Measurements from ENCODE around the gene SET. TPM values are rescaled to one million over a fixed set of nuclear protein-coding genes. Genes with fewer than 3 reads are reported as not detected.

The SET gene
- total RNA-seq, 1 donor from 2014 or later: 891 TPM

GRCh38 chr9:128732576-128732975, 43.6 kb downstream of the SET start:
- DNase-seq (ENCODE audit: low read depth, low spot score): no peak
- Mint-ChIP-seq H3K36me3 (ENCODE audit: low read depth) (peaks cover 3% of the 10 kb centered on the region), H3K4me3 (no peak overlapping the region), H3K27ac (ENCODE audit: unreplicated experiment) (no peak overlapping the region), H3K27me3 (ENCODE audit: low read depth) (no peaks in the 10 kb centered on the region), H3K4me1 (peaks cover 8% of the 10 kb centered on the region), H3K9me3 (no peaks in the 10 kb centered on the region)
- no peak for TF ChIP-seq CTCF (conservative IDR thresholded peaks at IDR 0.05)

- H3K36me3 Mint-ChIP-seq (ENCODE audit: low read depth): peaks cover 3% of the 10 kb centered on the region
- peak; percentile 84 for DNase-seq (ENCODE audit: low read depth, low spot score)
- no peaks in the 10 kb centered on the region for H3K9me3 Mint-ChIP-seq
- H3K27ac Mint-ChIP-seq (ENCODE audit: unreplicated experiment): peak overlapping the region; percentile 88
- H3K4me1 Mint-ChIP-seq: peaks cover 8% of the 10 kb centered on the region
- TF ChIP-seq CTCF (conservative IDR thresholded peaks at IDR 0.05): peak; percentile 78
- H3K4me3 Mint-ChIP-seq: peak overlapping the region; percentile 61
- H3K27me3 Mint-ChIP-seq (ENCODE audit: low read depth): no peaks in the 10 kb centered on the region
Measured at GRCh38 chr9:128733256-128733655, 44.2 kb downstream of the SET start.

- Mint-ChIP-seq H3K27ac (ENCODE audit: unreplicated experiment) (peak overlapping the region; percentile 89), H3K36me3 (ENCODE audit: low read depth) (peaks cover 3% of the 10 kb centered on the region), H3K9me3 (no peaks in the 10 kb centered on the region), H3K4me3 (no peak overlapping the region), H3K4me1 (peaks cover 8% of the 10 kb centered on the region), H3K27me3 (ENCODE audit: low read depth) (no peaks in the 10 kb centered on the region)
- DNase-seq (ENCODE audit: low read depth, low spot score): no peak
- TF ChIP-seq CTCF (conservative IDR thresholded peaks at IDR 0.05): no peak
Measured at GRCh38 chr9:128735373-128735772, 46.4 kb downstream of the SET start.

GRCh38 chr9:128742401-128742800, 53.4 kb downstream of the SET start:
- Mint-ChIP-seq H3K4me1 (no peaks in the 10 kb centered on the region), H3K27me3 (ENCODE audit: low read depth) (no peaks in the 10 kb centered on the region), H3K36me3 (ENCODE audit: low read depth) (no peaks in the 10 kb centered on the region), H3K9me3 (no peaks in the 10 kb centered on the region), H3K27ac (ENCODE audit: unreplicated experiment) (peak overlapping the region; percentile 67), H3K4me3 (no peak overlapping the region)
- TF ChIP-seq CTCF (conservative IDR thresholded peaks at IDR 0.05): no peak
- no peak for DNase-seq (ENCODE audit: low read depth, low spot score)

- DNase-seq (ENCODE audit: low read depth, low spot score): no peak
- no peak overlapping the region for H3K4me3 Mint-ChIP-seq
- H3K9me3 Mint-ChIP-seq: no peaks in the 10 kb centered on the region
- H3K27me3 Mint-ChIP-seq (ENCODE audit: low read depth): no peaks in the 10 kb centered on the region
- no peaks in the 10 kb centered on the region for H3K36me3 Mint-ChIP-seq (ENCODE audit: low read depth)
- H3K4me1 Mint-ChIP-seq: no peaks in the 10 kb centered on the region
- TF ChIP-seq CTCF (conservative IDR thresholded peaks at IDR 0.05): no peak
- H3K27ac Mint-ChIP-seq (ENCODE audit: unreplicated experiment): no peak overlapping the region
Measured at GRCh38 chr9:128743421-128743820, 54.4 kb downstream of the SET start.

Other genes with a start within 250 kb of the SET start
- 85.2 and 85.5 TPM in 2 replicates for gene ODF2, start 233.2 kb upstream of the SET start, total RNA-seq
- 25.8 and 28.0 TPM in 2 replicates for gene GLE1, start 184.5 kb upstream of the SET start, total RNA-seq
- 280 and 289 TPM in 2 replicates for gene SPTAN1, start 136.6 kb upstream of the SET start, total RNA-seq
- gene DYNC2I2, start 32.4 kb upstream of the SET start, total RNA-seq: 120 and 128 TPM in 2 replicates
- 28.0 and 30.0 TPM in 2 replicates for gene PKN3, start 13.3 kb downstream of the SET start, total RNA-seq
- gene ZDHHC12, start 34.9 kb downstream of the SET start, total RNA-seq: 15.1 and 15.7 TPM in 2 replicates
- 19.1 and 19.3 TPM in 2 replicates for gene ZER1, start 82.7 kb downstream of the SET start, total RNA-seq
- gene TBC1D13, start 98.0 kb downstream of the SET start, total RNA-seq: 28.9 and 32.3 TPM in 2 replicates
- gene ENDOG, start 129.3 kb downstream of the SET start, total RNA-seq: 21.9 and 23.7 TPM in 2 replicates
- gene SPOUT1, start 140.6 kb downstream of the SET start, total RNA-seq: 66.7 and 66.8 TPM in 2 replicates
- gene KYAT1, start 192.7 kb downstream of the SET start, total RNA-seq: 17.7 and 17.9 TPM in 2 replicates
- 48.5 and 49.7 TPM in 2 replicates for gene LRRC8A, start 192.9 kb downstream of the SET start, total RNA-seq
- 3.9 and 5.0 TPM in 2 replicates for gene PHYHD1, start 231.8 kb downstream of the SET start, total RNA-seq